ENCODE data around the gene GORASP1.
"Not testable (repeated sequence)": the region's sequence is repeated elsewhere in the genome, so short reads cannot be mapped to it uniquely, and the experiment has no call there.

Gene GORASP1

DNA sequence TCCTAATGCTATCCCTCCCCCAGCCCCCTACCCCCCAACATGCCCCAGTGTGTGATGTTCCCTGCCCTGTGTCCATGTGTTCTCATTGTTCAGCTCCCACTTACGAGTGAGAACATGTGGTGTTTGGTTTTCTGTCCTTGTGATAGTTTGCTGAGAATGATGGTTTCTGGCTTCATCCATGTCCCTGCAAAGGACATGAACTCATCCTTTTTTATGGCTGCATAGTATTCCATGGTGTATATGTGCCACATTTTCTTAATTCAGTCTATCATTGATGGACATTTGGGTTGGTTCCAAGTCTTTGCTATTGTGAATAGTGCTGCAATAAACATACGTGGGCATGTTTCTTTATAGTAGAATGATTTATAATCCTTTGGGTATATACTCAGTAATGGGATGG is 46.2 kb downstream of the GORASP1 start:
- not testable (repeated sequence) for DNase-seq

- DNase-seq, result no peak
Observed at GRCh38 chr3:39056151-39056550, 51.3 kb downstream of the GORASP1 start.

DNA sequence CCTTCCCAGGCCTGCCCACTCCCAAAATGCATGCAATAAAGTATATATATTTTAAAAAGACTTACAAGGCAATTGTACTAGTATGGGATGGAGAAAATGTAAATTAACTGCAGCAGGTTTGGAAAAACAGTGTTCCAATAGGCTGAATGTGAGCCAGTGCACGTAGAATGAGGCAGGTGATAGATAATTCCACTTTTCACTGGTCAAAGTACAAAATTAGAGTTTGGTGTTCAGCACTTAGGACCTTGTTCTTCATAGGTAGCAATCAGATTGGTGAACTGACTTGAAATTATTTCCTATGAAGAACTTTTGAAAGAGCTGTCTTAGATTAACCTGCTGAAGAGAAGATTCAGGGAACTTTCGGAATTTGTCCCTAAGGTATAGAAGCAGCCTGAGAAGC is 53.7 kb downstream of the GORASP1 start:
- no peak for DNase-seq

- no peak for DNase-seq
Observed at GRCh38 chr3:39052583-39052982, 54.8 kb downstream of the GORASP1 start.

DNA sequence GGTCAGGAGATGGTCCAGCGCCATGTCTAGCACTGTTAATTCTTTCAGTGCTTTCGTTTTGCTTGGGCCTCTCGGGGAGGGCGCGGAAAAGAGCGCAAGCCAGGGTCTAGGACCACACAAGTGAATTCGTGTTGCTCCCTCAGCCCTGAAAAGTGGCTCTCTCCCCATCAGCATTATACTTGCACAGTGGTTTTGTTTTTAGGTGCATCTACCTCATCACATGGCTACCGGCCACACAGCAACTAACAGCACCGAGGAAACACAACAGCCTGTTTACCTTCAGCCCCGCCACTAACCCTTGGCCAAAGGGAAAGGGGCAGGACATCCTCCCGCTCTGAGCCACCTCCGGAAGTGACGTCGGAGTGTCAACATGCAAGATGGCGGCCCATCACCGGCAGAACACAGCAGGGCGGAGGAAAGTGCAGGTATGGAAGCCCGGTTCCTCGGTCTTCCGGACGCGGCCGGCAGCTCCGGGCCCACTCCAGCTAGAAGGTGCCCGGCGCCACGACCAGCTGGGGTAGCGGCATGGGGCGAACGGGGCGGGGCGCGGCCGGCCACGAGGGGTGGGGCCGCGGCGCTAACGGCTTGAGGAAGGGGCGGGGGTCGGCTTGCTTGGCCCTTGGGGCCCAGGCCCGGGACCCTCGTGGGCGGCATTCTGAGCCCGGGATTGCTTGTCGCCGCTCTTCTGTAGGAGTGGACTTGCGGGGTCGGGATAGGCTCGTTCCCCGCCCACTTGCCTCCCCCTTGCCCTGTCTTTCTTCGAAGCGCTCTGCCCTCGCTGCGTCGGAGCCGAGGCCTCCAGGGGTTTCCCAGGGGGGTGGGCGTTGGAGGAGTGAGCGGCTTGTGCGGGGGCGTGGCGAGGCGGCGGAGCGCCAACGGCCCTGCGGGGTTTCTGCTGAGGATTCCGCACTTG is 55.5 kb downstream of the GORASP1 start, which contains the start of the genes SCN11A and WDR48:
SCN11A (minus strand) TSS at position 296 of the 913 bp plus-strand sequence. CDS start 101,582 bp downstream, outside the sequence.
WDR48 (plus strand) TSS at position 368 of the 913 bp plus-strand sequence; CDS start at position 378, 10 bp downstream.
- DNase-seq, result peak; percentile 63

GRCh38 chr3:39050029-39050428 is 57.4 kb downstream of the GORASP1 start:
- DNase-seq, result no peak

Data from DMS153 (cell line).